Activated CD8-positive, alpha-beta memory T cell treated with anti-CD3 and anti-CD28 coated beads, Interleukin-2, amount 50 U/mL, for 48 hours (primary cell): Measurements from ENCODE around the gene ASF1B.
"Not testable (repeated sequence)": the region's sequence is repeated elsewhere in the genome, so short reads cannot be mapped to it uniquely, and the experiment has no call there.

Experiments used
- DNase-seq: peaks from one replicate; pipeline ENCODE4 v3.0.0-alpha.2; 2020

ASF1B gene

GRCh38 chr19:14136509-14137281, at the start of gene ASF1B:
Gene ASF1B, minus strand, starts transcription at chr19:14136589. Its CDS starts 133 bp downstream, at chr19:14136456.
- DNase-seq, result peak; percentile 97

GRCh38 chr19:14185691-14186090, 49.3 kb upstream of the ASF1B start:
- DNase-seq, result not testable (repeated sequence)

GRCh38 chr19:14185158-14185557, 48.8 kb upstream of the ASF1B start:
- no peak for DNase-seq

- no peak for DNase-seq
These were observed 47.5 kb upstream of the ASF1B start for GRCh38 chr19:14183741-14184350.

GRCh38 chr19:14182476-14182875, 46.1 kb upstream of the ASF1B start:
- DNase-seq, result no peak

GRCh38 chr19:14181906-14182305, 45.5 kb upstream of the ASF1B start:
- no peak for DNase-seq

GRCh38 chr19:14181199-14181598, 44.8 kb upstream of the ASF1B start:
- DNase-seq, result not testable (repeated sequence)

- DNase-seq, result no peak
These were observed 41.2 kb upstream of the ASF1B start for GRCh38 chr19:14177496-14178074.

GRCh38 chr19:14175351-14175792, 39.0 kb upstream of the ASF1B start:
- no peak for DNase-seq

- no peak for DNase-seq
These were observed 38.5 kb upstream of the ASF1B start for GRCh38 chr19:14174883-14175282.

GRCh38 chr19:14168993-14169392, 32.6 kb upstream of the ASF1B start:
- no peak for DNase-seq

GRCh38 chr19:14168259-14168972, 32.0 kb upstream of the ASF1B start:
- no peak for DNase-seq

- DNase-seq, result no peak
These were observed 31.3 kb upstream of the ASF1B start for GRCh38 chr19:14167576-14168138.

GRCh38 chr19:14166999-14167575, 30.7 kb upstream of the ASF1B start:
- no peak for DNase-seq

- no peak for DNase-seq
These were observed 29.8 kb upstream of the ASF1B start for GRCh38 chr19:14165990-14166830.

- DNase-seq, result peak; percentile 42
These were observed 28.5 kb upstream of the ASF1B start for GRCh38 chr19:14164724-14165493.

- DNase-seq, result no peak
These were observed 27.7 kb upstream of the ASF1B start for GRCh38 chr19:14164082-14164481.

- no peak for DNase-seq
These were observed 26.5 kb upstream of the ASF1B start for GRCh38 chr19:14162871-14163297.

GRCh38 chr19:14161305-14161704, 24.9 kb upstream of the ASF1B start:
- DNase-seq, result no peak

GRCh38 chr19:14160017-14160703, 23.8 kb upstream of the ASF1B start:
- no peak for DNase-seq
